NCI-H510A (cell line): ENCODE data around the gene PARP16.
"Not testable (repeated sequence)": the region's sequence is repeated elsewhere in the genome, so short reads cannot be mapped to it uniquely, and the experiment has no call there.

Experiments used
- DNase-seq: peaks from one replicate; lab custom pipeline; 2025; lab: John Stamatoyannopoulos, UW

PARP16 gene

GRCh38 chr15:65275728-65276126 lies 11.0 kb downstream of the PARP16 start:
- no peak for DNase-seq

DNA sequence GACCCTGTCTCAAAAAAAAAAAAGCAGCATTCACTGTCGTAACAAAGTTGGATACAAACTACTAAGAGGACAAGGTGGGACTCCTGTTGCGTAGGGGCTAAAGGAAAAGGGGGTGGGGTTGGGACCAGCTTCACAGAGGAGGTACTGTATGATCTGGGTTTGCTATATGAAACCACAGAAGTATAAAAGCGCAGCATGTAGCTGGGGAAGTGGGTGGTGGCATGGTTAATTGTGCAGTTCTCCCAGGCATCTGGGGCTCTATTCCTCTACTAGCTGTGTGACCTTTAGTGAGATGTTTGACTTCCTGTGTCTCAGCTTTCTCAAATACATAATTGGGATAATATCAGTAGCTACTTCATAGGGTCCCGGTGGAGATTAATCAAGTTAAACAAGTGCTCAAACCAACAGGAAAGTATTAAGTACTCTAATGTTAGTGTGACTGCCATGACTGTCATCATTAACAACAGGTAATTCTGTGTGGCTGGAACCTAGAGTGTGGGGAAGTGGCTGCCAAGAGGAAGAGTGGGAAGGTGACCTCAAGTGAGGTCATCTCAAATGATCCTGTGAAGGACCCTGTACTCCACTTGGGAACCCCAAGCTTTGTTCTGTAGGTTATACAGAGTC lies 11.5 kb downstream of the PARP16 start:
- DNase-seq: no peak

- not testable (repeated sequence) for DNase-seq
Observed at GRCh38 chr15:65270811-65271545, 15.7 kb downstream of the PARP16 start.

GRCh38 chr15:65268411-65268810 lies 18.3 kb downstream of the PARP16 start:
- no peak for DNase-seq

DNA sequence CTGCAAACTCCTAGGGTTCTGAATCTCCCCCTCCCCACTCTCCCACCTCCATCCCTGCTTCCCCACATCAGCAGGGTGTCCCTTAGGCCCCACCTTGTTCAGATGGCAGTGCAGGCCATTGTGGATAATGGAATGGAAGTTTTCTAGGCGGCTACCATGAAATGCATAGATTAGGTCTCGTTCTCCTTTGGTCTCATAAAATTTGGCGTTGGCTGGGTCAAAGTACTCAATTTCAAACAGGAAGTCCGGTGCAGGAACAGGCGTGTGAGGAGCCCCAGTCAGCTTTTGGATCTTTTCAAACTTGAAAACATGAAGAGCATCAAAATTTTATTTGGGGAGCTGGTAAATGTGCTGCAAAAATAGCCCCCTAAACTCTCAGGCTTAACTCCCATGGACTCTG lies 20.2 kb downstream of the PARP16 start:
- DNase-seq: no peak

DNA sequence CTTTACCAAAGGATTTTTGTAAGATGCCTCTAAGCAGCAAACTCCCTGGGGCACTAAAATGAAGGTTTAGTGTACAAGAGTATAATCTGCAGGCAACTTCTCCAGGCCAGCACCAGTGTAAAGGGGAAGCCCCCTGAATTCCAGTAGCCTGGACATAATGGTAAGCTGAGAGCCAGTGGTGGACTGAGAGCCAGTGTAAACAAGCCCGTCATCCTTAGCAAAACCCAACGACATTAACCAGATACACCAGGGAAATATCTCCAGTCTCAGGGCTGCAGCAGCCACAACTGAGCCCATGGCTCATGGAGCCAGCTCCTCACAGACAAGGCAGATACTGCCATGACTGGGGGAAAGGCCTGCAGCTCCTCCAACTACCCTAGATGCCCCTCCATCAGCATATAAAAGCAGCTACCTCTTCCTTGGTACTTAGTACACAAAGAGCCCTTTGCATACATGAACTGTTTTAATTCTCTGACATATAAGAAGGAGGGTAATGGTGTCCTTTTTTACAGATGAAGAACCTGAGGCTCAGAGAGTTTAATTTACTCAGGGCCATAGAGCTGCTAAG lies 21.7 kb downstream of the PARP16 start:
- DNase-seq: no peak

DNA sequence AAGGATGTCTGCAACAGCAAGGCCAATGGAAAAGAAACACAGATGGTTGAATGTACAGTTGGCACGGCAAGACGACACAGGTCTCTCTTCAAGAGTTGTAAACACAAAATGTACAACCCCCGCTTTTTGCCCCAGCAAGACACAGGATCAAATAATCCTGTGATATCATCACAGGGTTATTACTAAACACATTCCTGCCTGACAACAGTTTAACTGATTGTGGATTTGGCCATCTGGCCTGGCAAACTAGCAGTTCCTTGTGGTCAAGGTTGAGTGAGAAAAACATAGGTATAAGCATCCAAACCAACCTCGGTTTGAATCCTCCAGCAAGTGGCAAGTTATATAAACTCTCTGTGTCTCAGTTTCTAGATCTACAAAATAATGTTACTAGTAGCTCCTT lies 23.4 kb downstream of the PARP16 start:
- DNase-seq: no peak

- no peak for DNase-seq
Observed at GRCh38 chr15:65260968-65261367, 25.7 kb downstream of the PARP16 start.

- no peak for DNase-seq
Observed at GRCh38 chr15:65259367-65259797, 27.3 kb downstream of the PARP16 start.

GRCh38 chr15:65258375-65259262 lies 28.1 kb downstream of the PARP16 start:
- DNase-seq: no peak

DNA sequence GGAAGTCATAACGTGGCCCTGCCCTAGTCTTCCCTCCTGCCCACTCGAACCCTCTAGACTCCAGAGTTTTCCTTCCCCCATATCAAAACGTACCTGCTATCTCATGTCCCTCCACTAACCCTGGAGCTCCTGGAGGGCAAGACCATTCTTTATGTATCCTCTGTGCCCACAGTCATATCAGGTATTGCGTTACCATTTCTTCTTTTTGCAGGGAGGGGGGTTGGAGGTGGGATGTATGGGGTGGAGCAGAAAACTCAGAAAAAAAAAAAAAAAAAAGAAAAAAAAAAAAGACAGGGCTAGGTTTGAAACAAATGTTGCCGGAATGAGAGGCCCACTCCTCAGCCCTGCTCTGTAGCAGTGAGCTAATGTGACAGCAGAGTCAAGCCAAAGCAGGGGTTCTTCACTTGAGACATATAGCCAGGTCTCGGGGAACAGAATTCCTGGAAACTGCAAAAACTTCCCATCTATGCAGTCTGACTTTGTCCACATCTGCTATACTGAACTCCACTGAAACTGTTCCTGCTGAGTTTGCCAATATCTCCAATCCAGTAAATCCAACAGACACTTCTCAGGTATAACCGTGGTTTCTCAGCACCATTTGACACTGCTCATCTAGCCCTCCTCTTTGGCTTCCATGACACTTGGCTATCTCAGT lies 31.1 kb downstream of the PARP16 start:
- no peak for DNase-seq

GRCh38 chr15:65254758-65255157 lies 31.9 kb downstream of the PARP16 start:
- no peak for DNase-seq

- DNase-seq: no peak
Observed at GRCh38 chr15:65254356-65254755, 32.3 kb downstream of the PARP16 start.

DNA sequence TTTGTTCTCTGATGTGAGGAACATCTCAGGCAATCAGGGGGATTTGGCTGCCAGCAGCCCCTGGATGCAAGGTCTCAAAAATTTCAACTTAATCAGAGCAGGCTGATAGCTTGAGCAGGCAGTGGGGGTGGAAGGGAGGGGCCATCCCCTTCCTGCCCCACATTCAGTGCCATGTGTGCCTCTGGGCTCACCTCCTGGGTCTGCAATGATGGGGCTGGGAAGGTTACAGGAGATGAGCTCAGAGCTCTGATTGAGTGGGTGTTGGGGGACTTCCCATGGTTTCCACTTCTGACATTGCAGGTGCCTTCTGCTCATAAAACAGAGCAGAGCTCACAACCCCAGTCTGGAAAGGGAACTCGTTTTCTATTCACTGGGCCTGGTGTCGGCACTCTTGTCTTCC lies 37.0 kb downstream of the PARP16 start:
- no peak for DNase-seq

DNA sequence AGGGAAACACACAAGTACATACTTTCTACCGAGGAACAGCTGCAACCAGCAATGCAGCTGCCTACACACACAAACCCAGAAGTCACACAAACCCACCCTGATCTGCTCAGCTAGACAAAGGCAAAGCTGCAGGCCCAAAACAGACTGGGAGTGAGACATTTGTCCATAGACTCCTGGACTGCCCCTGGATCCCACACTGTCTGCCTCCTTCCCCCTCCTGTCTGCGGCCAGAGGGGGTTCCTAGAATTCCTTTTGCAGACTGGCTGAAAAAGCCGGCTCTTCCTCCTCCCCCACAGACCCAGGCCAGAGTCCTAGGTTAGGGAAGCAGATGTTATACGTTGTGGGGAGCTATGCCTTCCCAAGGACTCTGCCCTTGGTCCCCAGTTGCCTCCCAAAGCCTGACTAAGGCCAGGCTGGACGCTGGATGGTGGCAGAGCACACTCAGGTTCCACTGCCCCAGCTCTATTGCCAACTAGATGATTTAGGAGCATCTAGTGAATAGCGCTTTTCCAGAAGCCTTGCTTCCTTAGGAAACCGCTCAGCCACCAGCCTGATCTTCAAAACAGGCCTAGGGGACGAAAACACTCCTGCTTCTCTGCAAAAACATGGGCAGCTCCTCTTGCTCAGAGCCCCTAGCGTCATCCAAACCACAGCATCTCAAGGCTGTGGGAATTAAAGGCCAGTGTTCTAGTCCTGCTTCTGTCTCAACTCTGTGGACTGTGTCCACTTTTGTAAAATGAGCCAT lies 38.0 kb downstream of the PARP16 start:
- no peak for DNase-seq

DNA sequence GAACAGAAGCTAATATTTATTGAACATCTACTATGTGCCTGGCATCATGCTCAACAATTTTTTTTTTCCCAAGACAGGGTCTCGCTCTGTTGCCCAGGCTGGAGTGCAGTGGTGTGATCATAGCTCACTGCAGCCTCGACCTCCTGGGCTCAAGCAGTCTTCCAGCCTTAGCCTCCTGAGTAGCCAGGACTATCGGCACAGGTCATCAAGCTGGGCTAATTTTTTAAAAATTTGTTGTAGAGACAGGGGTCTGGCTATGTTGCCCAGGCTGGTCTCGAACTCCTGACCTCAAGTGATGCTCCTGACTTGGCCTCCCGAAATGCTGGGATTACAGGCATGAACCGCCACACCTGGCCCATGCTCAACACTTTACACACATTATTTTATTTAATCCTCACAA lies 39.7 kb downstream of the PARP16 start:
- DNase-seq: no peak

DNA sequence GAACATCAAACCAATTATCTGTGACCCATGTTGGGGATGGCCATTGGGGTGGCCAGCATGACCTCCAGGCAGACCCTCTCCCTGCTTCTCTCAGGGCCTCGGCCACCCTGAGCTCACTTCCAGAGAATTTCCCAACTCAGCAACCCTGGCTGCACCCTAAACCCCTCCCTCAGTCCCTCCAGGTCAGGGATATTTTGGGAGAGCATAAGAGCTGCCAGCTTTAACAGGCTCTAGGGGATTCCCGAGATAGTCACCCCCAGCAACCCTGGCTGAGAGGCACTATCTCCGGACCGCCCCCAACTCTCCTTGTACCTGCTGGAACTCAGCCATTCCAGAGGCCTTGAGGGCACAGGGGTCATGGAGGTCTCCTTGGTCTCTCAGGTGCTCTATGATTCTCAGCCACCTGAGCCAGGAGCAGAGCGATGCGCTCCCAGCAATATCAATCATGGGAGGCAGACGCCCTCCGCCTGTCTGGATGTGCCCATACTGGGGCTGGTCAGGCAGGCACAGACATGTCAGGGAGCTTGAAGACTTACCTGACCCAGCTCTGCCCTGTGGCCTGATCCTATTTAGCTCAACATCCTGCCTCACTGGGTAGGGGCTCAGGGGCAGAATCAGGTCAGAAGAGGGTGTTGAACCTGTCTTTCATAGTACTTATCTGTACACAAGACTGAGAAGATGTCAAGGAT lies 40.5 kb downstream of the PARP16 start:
- no peak for DNase-seq

DNA sequence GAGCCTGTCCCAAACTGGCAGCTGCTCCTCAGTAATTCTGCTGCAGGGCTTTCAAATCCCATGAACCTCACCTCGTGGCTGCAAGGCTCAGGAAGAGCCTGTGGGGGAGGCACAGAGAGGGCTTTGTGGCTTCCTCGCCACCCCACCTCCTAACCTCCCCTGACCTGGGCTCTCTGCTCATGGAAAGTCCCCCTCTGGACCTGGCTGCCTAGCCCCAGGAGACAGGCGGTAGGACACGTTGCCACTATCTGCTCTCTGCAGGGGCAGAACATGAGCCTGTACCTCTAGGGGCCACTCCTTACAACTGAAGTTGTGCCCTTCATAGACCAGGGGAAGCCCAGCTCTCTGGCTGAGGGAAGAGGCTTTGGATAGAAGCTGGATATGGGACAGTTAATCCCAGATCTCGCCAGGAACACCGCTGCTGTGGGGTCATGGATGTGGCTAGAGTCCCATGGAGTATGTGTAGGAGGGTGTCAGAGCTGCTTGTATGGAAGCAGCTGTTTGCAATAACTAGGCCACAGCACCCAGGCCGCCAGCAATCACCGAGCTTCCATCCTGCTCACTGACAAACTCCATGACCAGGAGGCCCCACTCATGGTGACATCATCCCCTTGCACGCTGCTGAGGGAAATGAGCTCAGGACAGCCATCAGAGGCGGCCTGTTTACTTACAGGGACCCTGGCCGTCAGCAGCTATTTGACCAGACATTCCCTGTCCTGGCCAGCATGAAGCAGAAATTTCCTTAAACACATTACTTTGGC lies 41.4 kb downstream of the PARP16 start:
- no peak for DNase-seq

DNA sequence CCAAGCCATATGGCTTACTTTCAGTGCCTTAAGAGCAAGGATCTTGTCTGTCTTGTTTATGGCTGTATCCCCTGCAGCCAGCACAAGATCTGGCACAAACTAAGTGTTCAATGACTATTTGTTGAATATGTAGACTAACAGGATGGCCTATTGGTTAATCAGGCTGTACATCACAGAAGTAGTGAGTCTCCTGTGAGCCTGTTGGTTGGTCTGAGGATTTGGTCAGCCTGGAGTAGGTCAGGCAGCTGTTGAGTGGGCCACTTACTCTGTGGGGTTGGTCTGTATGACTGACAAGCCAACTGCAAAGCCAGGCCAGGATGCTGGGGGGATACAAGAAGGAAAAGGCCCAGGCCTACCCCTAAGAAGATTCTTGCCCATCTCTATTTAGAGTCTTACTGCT lies 42.0 kb downstream of the PARP16 start:
- DNase-seq: no peak

DNA sequence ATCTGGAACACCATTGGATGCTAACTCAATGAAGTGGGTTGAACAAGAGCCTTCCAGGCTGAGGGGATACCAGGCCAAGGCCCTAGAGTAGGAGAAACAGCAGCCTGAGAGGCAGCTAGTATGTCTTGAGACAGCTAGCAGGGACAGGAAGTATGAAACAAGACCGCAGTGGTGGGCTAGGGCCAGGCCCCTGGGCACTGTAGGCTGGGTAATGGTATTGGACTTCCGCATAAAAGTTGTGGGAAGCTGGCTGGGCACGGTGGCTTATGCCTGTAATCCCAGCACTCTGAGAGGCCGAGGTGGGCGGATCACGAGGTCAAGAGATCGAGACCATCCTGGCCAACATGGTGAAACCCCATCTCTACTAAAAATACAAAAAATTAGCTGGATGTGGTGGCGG lies 50.2 kb downstream of the PARP16 start:
- not testable (repeated sequence) for DNase-seq
